Anterior cingulate cortex (tissue), 58 donors: ENCODE results near the gene TARS3.
A peak's percentile ranks its signal among the peaks of the same experiment; 100 is the strongest.
"Not testable (repeated sequence)": the region's sequence is repeated elsewhere in the genome, so short reads cannot be mapped to it uniquely, and the experiment has no call there.

ENCODE experiments used
- DNase-seq, 58 donors: peaks; one replicate each; lab custom pipeline; 2025; lab: John Stamatoyannopoulos, UW

TARS3 gene

DNA sequence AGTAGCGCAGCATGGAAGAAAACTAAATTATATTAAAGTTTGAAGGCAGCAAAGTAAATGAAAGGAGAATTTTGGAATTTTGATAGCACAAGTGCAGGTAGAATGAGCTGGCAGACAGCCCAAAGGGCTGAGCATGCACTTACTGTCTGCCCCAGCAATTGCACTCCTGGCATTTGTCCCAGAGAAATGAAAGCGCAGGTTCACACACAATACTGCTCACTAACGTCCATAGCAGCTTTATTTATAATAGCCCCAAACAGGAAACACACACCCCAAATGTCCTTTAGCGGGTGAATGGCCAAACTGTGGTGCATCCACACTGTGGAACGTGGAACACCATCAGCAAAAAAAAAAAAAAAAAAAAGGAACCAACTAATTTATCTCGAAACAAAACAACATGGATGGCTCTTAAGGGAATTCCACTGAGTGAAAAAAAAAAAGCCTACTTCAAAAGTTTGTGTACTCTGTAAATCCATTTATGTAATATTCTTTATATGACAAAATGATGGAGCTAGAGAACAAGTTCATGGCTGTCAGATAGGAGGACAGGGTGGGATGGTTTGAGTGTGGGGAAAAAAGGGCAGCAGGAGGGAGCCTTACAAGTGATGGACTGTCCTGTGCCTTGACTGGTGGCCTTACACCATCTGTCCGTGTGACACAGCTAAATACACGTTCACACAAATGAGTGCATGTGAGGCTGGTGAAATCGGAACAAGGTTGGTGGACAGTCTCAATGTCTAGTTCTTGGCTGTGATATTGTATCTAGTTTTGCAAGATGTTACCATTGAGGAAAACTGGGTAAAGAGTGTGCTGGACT is 66.1 kb downstream of the TARS3 start:
- DNase-seq, result no peak

DNA sequence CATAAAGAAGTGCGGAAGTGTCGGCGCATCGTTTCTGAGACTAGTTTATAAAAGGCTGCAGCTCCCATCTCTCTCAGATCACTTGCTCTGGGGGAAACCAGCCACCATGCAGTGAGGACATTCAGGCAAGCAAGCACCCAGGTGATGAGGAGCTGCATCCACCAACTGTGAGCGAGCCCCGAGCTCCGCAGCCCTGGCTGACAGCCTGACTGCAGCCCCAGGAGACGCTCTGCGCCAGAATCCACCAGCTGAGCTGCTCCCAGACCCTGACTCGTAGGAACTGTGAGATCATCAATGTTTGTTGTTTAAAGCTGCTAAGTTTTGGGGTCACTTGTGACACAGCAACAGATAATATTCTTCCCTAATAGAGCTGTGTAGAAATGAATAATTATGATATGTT is 67.1 kb downstream of the TARS3 start:
- DNase-seq, result no peak

DNA sequence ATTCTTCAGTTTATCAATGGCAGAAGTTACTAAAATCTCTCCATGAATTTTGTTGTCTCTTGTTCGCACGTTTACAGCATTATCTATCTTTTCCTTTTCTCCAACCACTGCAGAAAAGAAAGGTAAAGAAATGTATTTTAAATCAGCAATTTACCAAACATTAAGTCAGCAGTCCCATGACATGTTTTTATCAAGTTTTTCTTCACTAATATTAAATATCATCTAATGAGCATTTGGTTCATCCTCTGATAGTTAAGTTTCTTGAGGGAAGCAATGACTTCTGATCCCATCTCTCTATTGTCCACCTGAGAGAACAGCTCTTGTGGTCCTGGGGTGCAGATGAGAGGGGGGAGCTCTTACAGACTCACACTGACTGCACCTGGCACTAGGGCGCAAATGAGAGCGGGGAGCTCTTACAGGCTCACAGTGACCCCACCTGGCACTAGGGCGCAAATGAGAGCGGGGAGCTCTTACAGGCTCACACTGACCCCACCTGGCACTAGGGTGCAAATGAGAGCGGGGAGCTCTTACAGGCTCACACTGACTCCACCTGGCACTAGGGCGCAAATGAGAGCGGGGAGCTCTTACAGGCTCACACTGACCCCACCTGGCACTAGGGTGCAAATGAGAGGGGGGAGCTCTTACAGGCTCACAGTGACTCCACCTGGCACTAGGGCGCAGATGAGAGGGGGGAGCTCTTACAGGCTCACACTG is 69.5 kb downstream of the TARS3 start:
- DNase-seq, result not testable (repeated sequence)

DNA sequence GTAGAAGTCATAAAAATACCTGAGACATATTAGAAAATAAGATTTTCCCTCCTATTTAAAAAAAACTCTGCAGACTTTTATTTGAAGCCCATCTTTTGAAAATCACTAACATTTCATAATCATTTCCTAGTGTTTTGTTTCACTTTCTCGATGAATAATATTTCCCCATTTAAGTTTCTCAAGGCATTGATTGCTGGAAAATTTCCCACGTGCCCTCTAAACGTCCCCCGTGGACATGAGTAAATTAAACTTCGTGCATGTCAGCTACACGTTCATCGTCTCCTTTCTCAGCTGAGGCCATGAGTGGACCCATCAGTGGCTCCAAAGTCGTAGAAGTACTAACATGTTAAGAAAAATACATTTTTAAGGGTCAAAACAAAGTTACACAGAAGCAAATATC is 70.1 kb downstream of the TARS3 start:
- no peak for DNase-seq

DNA sequence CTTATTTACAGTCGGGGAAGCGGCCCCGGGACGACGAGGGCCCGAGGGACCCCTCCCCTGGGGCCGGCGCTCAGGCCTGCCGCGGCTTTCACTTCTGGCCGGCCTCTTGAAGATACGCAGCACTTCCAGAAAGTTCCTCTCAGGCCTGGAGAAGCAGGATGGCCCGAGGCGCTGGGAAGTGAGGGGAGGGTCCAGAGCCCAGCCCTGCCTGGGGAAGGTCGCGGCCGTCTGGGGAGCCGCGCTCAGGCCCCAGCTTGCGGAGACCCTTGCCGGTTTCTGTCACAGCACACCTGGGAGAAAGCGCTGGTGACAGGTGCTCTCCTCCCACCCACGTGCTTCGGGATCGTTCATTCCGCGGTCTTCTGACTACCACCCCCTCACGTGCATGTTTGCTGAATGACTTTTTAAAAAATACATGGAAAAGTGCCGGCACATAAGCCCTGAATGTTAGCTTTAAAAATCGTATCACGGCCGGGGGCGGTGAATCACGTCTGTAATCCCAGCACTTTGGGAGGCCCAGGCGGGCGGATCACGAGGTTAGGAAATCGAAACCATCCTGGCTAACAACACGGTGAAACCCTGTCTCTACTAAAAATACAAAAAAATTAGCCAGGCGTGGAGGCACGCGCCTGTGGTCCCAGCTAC is 71.4 kb downstream of the TARS3 start:
- DNase-seq, result peak in 5 of 58 donors; percentile 53 to 69 (median 64)

DNA sequence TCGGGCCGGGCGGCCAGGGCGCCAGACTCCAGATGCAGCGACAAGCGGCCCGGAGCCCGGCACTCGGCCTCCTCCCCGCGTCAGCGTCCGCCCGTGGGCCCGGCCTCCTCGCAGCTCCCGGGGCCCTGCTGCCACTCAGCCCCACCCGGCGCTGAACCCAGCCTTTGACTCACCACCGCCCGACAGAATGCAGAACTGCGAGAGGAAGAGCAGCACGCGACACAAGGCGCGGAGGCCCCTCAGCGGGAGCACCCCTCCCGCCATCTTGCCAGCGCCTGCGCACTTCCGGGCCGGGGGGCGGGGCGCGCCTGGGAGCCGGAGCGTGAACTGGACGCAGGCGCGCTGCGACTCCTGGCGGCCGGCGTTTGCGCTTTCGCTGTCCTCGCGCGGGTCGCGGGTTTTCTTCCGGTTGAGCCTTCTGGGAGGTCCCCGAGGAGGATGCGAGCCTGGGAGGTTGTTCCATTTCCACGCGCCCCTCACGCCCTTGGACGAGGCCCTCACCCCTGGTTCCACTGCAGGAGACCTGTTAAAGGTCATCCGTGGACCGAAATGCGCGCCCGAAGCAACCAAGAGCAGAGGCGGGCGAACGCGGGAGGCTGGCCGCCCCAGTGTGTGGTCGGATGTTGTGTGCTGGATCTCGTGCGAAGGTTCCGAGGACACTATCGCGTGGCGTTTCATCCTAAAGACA is 72.0 kb downstream of the TARS3 start, which contains the start of gene TM2D3:
Gene TM2D3 (minus strand): TSS at position 284 of the 688 bp plus-strand sequence. CDS start 20 bp downstream, at position 264.
- DNase-seq, result peak; percentile 36 to 93 (median 85)

DNA sequence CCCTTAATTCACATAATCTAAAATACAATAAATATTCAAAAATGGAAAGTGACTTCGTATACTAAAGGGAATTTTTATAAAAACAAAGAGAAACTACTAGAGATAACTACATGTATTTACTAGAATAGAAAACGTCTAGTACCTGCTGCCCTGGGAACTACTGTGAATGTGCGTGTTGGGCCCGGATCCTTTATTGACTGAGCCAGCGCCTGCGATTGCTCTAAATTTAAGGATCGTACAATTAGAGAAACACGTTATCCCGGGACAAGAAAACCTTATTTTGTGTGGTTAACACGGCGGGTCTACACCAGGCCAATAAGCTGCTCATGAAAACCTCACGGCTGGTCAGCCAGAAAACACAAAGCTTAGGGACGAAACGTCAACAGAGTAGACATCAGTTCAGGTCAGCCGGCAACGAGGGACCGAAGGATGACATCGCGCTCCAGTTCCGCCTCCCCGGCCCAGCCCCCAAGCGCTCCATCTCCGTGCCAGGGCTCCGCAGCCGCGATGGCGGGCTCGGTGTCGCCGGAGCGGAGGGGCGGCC is 72.6 kb downstream of the TARS3 start:
- peak in 9 of 58 donors; percentile 41 to 76 (median 62) for DNase-seq

DNA sequence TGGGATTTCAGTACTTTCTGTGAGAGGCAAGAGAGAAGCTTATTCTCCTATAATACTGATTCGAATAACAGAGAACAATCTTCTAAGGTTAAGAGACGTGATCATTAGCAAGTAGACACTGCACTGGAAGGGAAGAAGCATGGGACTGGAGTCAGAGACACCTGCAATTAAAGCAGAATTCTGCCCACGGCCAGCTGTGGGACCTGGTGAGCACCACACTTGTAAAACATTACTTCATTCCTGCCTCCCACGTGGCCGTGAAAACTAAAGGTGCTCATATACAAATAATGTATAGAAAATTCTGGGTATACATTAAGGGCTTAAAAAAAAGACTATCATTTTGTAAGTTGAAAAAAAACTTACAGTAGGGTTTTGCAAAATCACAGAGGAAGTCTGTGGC is 74.1 kb downstream of the TARS3 start:
- DNase-seq, result no peak

DNA sequence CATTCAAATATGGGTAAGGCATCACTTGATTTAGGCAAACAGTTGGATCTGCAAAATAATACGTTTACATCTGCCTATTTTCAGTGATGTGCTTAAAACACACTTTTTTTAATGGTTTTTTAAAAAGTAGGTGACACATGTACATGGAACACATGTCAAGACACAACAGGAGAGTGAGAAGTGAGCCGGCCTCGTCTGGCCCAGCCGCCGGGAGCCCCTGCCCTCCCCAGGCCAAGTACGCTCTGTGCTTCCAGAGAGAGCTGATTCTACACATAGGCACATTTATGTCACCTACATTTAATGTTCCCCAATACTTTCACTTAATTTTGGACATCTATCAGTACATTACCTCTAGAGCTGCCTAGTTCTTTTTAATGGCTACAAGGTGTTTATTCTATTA is 75.9 kb downstream of the TARS3 start:
- no peak for DNase-seq

DNA sequence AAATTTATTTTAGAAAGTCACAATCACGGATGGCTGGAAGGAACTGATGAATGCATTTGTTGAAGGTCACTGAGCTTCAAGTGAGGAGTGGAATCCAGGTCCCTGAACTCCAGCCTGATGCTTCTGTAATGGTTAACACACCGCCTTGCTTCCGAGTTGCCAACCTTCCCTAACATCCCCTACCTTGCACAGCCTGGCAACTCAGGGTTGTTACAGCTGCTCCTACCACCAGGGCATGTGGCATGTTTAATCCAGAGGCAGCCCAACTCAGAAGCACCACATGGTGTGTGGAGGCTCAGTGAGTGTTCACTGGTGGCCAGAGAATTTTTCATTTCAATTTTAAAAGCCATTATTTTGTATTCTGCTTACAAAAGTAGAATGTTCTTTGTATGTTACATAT is 77.0 kb downstream of the TARS3 start:
- DNase-seq, result no peak

DNA sequence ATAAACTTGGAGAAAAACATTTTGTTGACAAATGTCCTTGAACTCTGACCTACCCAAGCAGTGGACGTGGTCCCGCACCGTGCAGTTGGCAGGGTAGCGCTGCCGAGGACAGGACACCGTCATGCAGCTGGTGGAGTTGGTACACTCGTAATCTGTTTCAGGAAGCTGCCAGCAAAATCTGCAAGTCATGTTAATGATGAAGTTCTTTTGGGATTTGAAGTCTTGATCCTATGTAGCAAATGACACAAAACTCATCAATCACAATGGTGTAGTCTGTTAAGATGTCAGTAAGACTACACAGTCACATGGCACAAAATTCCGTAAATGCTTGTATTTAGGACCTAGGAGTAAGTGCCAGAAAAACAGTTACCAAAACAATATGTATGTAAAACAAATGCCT is 77.6 kb downstream of the TARS3 start:
- DNase-seq, result peak in 2 of 58 donors; percentile 19 to 21

DNA sequence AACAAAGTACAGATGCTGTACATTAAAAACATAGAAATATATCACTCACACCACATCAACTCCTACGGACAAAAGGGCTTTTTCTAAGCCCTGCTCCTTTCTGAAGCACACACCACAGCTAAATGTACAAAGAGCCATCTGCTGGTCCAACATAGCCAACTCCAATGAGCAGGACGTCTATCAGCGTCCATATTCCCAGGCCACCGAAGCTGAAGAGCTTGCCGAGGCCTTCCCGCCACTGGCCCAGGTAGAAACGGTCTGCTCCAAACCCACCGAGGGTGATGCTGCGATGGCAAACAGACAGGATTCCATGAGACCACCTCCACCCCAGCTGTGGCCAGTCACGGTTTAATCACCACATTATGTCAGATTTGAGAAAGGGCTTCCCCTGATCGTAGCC is 81.9 kb downstream of the TARS3 start:
- DNase-seq, result peak in 19 of 58 donors; percentile 9 to 56 (median 31)

DNA sequence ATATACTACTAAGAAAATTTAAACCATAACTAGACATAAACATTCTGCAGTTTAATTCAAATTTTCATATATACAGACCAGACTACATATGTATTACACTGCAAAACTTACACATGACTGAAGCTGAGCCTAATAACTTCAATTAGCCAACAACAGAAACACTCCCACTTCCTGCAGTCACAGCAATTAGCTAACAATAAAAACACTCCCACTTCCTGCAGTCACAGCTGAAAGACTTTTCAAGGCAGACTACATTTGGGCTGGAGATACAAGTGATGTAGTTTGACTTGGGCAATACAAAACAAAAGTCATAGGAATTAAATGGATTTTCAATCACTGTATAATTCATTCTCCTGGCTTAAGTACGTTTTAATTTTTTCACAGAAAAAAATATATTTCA is 82.4 kb downstream of the TARS3 start:
- DNase-seq, result no peak

DNA sequence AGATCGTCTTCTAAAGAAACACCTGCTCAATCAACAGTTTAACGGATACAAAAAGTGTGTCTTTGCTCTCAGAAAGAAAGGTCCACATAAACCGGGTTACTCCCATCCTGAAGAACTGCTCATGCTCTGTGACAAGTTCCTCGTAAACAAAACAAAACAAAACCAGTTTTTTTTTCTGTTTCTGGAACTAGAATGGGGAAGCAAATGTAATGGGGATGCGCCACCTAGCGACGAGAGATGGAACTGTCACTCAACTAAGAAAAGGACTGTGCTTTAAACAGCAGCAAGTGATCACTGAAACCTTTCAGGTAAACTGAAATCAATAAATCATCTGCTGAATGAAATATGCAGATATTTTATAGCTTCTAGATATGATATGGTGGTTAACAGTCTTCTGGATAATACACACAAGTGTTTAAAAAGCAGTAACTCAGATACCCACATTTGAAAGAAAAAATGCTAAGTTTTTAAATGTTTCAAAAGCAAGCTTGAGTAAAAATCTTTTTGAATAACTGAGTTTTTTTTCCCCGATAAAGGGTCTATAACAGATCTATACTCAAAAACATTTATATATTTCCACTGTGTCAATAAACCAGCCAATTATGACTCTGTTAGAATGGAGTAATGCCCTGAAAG is 83.0 kb downstream of the TARS3 start:
- peak in 49 of 58 donors; percentile 7 to 80 (median 52) for DNase-seq

DNA sequence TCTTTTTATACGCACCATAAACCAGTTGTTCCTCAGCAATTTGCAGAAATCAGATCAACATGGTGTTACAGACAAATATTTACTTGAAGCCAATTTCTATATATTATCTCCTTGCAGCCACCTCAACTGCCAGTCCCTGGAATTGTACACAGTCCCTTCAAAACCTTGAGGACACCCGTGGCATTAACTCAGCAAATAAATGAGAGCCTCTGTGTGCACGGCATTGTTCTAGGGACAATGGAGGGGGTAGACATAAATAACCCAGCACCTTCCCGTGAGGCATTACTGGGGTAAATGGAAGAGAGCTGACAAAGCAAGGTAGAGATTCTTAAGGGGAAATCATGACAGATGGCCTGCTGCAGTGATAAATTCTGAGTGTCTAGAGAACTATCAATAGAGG is 84.6 kb downstream of the TARS3 start:
- DNase-seq, result no peak

DNA sequence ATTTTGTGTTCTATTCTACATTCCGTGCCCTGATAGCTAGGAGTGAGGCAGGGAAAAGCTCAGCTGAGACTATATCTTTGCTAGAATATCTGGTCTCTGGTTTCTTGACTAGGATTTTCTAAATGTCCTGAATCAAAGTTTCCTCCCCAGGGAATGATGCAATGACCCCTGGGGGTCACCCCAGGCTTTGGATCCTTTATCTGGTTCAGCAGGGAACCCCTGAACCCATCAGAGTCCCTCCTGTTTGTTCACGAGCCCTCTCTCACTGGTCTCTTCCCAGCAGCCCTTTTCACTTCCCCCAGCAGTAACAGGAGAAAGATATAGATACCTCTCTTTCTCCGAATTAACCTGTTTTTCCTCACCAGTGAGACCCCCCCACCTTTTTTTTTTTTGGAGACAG is 86.4 kb downstream of the TARS3 start:
- DNase-seq, result no peak

DNA sequence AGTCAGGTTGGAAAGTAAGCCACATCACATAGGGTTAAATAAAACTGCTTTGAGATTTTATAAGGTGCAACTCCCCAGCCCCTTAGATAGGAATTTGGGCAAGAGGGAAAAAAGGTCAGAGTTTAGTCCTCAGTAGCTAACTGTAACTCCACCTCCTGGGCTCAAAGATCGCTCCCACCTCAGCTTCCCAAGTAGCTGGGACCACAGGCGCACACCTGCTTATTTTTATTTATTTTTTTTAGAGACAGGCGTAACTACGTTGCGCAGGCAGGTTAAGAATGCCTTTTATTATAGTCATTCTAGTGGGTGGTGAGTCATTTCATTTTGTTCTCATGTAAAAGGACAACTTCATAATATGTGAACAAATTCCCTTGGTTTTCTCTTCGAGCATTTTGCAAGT is 86.8 kb downstream of the TARS3 start:
- DNase-seq, result no peak

DNA sequence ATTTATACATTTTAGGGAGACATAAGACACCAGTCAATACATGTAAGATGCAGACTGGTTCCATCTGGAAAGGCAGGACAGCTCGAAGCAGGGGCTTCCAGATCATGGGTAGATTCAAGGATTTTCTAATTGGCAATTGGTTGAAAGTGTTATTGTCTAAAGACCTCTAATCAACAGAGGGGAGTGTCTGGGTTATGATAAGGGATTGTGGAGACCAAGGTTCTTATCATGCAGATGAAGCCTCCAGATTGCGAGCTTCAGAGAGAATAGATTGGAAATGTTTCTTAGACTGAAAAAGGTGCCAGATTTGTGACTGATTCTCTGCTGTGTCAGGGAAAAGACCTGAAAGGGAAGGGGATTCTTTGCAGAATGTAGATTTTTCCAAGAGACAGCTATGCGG is 87.2 kb downstream of the TARS3 start:
- no peak for DNase-seq

DNA sequence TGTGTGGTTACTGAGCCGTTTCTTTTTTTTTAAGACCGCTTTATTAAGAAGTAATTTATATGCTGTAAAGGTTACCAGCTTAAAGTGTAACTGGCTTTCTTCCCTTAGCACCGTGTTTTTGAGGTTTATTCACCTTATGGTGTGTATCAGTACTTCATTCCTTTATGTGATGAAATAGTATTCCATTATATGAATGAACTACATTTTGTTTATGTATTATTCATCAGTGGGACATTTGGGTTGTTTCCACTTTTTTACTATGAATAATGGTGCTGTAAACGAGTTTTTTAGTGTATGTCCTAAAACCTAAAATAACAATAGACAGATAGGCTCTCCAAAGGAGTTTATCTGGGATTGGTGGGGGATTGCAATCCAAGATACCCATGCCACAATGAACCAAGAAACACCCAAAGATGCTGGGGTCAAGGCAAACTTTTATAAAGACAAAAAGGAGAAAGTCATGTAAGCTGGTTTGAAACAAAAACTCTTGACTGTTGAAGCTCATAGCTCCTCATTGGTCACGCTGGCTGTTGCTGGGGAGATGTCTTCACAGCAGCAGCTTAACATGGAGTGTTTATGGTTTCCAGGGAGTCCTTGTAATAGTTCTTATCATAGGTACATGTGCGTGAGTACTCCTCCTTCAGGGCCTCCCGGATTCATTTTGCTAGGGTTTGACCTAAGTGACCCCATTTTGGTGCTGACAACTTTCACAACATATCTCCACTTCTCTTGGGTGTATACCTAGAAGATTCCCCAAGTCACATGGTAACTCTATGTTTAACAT is 88.1 kb downstream of the TARS3 start:
- no peak for DNase-seq
